Activated CD8-positive, alpha-beta memory T cell treated with anti-CD3 and anti-CD28 coated beads for 1 hour (primary cell): ENCODE results near the gene HMGCS2.

Experiments
- DNase-seq, 2 donors: peaks; one replicate each; pipeline ENCODE4 v3.0.0-alpha.2; 2020; ENCODE audit warnings: low read depth in 1 of 2; ENCODE audit errors: extremely low read depth in 1 of 2

The HMGCS2 gene

DNA sequence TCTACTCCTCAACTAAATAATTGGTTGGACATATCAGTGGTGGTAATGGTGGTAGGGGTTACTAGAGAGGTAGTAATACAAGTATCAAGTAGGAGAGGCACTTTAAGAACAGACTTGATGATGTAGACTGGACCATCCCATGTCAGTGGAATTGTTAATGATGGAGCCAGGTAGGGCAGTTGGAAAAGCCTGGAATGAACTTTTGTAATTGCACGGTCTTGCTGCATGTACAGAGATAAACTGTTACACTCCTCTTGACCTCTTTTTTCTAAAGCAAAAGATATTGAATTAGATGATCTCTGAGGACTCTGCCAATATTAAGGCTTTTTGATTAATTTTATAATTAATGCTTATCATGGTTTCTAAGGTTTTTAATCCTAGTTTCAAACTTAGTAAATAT, 5.8 kb downstream of the HMGCS2 start:
- no peak for DNase-seq

DNA sequence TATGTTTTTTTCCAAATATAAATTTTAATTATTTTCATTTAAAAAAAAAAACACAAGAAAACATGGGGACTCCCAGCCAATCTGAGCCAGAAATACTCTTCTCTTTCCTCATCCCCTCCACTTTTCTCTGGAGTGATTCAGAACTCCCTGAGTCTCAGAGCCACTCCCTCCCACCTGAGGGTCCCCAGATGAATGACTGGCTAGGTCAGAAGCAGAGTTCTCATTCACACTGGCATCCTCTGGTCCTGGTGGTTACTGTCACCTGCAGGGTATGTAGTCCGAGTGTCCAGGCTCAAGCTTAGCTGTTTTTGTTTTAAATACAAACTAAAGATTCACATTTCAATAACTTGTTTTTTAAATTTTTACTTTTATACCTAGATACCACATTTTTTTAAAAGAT, 6.3 kb downstream of the HMGCS2 start:
- no peak for DNase-seq

- no peak for DNase-seq
Measured at GRCh38 chr1:119758584-119758983, 10.1 kb downstream of the HMGCS2 start.

GRCh38 chr1:119752592-119752991, 16.1 kb downstream of the HMGCS2 start:
- DNase-seq: no peak

DNA sequence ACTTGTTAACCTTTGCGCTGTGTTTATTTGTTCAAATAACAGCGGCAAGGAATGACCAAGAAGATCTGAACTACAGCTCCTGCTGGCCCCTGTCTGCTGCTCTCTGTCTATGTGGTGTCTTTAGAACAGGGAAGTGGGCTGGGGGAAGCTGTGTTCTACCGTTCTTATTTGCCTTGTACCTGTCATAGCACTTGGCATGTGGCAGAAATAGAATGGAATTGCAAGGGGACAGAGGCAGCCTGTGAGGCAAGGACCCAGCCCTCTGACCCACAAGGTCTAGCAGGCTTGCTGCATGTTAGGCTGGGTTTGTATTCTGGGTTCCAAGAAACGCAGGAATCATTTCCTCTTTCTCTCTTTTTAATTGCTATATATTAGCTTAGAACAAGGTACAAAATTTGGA, 20.7 kb downstream of the HMGCS2 start:
- DNase-seq: no peak

DNA sequence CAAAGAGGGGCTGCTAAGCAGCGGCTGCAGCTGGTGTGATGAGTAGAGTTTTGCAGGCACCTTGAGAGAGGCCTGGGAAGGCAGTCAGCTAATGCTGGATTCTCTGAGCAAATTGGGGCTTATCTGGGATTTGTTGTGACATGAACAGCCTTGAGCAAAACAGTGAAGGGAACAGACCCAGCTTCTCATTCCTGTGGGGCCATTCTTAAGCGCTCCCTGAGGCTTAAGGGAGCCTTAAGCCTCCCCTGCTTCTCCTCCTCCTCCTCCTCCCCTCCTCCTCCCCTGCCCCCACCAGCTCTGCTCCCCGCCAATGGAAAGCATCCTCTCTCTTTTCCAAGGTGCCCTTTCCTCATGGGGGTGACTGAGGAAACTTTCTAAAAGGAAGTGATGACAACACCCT, 21.3 kb downstream of the HMGCS2 start:
- DNase-seq: no peak

GRCh38 chr1:119745034-119745433, 23.7 kb downstream of the HMGCS2 start:
- DNase-seq: no peak

DNA sequence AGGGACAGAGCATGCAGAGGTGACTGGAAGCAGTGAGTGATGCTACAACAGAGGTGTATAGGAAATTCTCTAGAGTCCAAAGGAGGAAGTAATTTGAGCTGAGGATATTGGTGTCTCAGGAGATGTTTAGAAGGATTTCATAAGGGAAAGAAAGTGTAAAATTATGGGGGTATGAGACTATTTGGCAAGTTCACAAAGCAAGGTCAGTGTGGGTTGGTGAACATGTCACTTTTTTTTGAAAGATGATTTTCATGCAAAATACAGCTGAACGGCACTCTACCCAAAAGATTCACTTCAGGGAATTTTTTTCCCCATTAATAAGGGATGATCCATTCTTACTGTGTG, 24.1 kb downstream of the HMGCS2 start:
- no peak for DNase-seq

GRCh38 chr1:119743776-119744597, 24.7 kb downstream of the HMGCS2 start:
- peak; percentile 4 to 23 for DNase-seq

DNA sequence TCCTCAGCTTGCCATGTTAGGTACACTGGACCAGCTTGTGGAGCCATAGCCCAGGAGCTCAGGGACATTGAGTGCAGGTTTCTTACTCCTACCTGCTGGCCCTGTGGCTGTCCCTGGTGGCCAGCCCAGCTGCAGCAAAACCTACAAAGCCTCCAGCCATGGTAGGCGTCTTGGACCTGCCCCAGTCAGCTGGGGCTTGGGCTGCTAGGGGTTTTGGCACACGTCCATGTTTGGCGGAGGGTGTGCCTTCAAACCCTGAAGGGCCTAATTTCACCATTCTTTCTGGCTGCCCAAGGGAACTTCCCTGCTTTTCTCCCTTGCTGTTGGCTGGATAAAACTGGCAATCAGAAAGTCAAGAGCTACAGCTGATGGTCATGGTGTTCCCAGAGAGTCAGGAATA, 25.4 kb downstream of the HMGCS2 start:
- DNase-seq: no peak

DNA sequence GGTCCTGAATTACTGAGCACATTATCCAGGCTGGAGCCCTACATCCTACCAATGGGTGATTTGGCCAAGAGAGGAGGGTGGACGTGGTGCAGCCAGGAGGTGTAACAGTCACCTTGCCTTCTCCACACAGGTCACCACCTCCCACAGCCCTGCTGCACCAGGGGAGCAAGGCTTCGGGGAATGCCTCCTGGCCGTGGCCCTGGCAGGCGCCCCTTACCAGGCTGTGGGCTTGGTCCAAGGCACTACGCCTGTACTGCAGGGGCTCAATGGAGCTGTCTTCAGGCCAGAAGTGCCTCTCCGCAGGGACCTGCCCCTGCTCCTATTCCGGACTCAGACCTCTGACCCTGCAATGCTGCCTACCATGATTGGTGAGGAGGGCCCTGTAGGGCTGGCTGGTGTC, 26.0 kb downstream of the HMGCS2 start:
- DNase-seq: no peak

- DNase-seq: no peak
Measured at GRCh38 chr1:119742202-119742601, 26.5 kb downstream of the HMGCS2 start.

DNA sequence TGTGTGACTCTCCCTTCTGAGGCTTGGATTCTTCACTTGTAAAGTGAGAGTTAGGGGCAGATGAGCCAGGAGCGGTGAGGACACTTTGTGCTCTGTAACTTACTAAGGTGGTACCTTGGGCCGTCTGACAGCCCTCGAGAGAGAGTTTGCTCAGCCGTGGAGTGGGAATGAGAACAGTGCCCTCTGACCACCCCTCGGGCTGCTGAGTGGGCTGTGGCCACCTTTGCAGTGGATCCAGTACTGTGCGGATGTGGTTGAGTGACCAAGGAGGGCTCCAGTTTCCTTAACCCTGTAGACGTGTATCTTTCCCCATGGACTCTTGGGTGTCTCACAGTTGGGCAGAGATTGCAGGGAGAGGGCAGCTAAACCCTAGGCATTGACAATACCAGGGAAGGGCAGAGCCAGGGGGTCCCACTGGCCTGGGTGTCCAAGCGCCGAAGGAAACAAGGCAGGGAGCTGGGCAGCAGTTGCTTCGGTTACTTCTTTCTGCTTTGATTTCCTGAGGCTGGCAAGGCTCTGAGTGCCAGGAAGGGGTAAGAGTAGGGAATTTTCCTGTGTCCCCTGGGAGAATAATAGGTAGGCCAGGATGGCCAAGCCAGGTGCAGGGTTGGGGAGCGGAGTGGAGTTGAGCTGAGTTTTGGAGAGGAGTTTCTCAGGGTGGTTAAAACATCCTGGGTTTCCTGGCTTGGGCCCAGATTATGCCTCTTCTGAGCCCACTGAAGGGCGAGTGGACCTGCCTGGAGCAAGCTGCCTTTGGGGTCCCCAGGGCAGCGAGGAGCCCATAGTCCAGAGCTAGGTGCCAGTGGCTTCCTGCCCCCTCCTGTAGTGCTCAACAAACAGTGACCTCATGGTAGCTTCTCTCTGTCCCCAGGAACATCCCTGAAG, 27.6 kb downstream of the HMGCS2 start:
- no peak for DNase-seq

- DNase-seq: no peak
Measured at GRCh38 chr1:119740261-119740660, 28.4 kb downstream of the HMGCS2 start.

DNA sequence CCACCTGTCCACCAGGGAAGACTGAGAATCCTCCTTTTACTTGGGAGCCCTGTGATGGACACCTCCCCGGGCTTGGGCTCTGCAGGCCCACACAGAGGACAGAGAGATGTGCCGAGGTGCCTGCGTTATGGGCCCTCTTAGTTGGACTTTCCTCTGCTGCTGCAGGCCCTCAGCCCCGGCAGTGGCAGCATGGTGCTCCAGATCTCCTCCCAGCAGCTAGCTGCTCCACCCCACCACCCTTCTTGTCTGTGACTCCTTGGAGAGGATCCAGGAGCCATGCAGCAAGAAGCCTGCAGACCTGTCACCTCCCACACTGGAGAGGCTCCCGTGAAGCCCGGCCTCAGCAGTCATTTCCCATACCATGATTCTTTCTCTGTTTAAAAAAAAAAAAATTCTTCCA, 29.6 kb downstream of the HMGCS2 start:
- no peak for DNase-seq

- DNase-seq: no peak
Measured at GRCh38 chr1:119738100-119738720, 30.5 kb downstream of the HMGCS2 start.

DNA sequence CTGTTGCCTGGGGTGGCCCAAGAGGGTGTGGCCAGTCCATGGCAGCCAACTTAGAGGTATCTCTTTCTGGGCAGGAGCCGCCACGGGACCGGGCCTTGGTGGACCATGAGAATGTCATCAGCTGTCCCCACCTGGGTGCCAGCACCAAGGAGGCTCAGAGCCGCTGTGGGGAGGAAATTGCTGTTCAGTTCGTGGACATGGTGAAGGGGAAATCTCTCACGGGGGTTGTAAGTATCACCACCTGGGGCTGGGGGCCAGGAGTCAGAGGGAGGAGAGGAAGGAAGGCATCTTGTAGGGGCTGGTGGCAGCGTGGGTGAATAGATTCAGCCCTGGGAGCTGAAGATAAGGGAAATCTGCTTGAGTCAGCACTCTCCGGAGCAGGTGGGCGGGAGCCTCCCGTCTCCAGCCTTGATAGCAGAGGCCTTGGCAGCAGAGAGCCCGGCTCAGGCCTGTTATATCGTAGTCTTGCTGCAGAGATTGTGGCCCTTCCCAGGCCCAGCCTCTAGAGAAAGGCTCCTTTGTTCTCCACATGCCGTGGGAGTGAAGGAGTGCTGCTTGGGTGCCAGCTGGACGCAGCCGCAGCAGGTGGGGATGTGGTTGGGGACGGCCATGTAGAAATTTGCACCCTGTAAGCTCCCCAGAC, 31.5 kb downstream of the HMGCS2 start:
- no peak for DNase-seq

DNA sequence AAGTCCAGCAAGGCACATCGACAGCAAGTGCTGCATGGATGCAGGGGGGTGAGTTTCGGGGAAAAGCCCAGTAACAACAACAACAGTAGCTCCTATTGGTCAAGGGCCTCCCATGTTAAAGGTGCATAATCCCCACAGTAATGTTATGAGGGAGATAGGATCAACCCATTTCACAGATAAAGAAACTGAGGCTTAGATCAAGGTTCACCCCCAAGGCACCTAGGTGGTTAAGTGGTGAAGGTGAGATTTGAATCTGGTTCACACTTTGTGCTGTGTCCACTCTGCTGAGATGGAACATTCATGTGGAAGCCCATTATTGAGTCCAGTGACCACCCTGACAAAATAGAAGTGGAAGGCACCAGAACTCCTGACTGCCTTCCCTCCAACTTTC, 32.1 kb downstream of the HMGCS2 start:
- no peak for DNase-seq

- no peak for DNase-seq
Measured at GRCh38 chr1:119735217-119735616, 33.5 kb downstream of the HMGCS2 start.

DNA sequence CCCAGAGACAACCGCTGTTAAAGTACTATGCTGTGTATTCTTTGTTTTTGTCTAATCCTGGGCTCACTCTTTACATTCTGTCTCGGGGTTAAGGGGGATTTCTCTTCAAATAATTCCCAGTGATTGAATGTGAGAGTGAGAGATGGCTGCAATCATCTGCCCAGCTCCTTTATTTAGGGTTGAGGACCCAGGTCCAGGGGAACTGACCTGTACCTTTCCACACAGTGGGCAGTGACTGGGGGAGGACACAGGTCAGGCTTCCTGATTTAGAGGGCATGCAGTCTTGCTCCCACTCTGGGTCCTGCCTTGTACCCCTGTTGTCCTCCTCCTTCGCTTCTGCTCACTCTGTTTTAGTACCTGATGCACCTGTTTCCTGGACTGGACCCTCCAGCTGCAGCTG, 35.0 kb downstream of the HMGCS2 start:
- no peak for DNase-seq

DNA sequence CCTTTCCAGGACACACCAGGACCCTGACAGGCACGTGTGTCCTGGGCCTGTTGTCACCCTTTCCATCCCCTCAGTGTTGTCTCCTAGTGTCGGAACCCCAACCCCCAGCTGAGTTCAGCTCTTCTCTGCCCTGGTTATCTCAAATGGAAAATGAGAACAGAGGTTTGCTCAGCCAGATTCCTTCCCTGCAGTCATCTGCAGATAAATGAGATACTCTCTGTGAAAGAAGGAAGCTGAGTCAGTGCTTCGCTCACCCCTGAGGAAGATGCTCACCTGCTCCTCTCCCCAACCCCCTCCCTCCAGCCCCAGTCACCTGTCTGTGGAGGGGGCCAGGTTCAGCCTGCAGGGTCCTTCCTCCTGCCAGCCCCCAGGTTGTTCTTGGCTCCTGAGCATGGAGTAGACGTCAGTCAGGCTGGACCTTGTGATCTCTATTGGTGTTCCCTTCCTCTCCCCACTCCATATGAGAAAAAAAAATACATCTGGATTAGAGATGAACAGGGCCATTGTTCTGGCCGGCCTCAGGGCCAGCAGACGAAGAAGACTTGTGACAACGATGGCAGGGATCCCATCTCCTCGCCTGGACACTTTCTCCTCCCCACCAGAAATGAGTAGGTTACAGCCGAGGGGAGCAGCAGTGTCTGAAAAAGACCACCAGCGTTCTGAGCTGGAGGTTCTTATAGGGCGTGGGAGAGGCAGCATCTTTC, 36.1 kb downstream of the HMGCS2 start:
- no peak for DNase-seq
